Loucy (cell line): ENCODE data around the gene PACRG.

Experiments used
- H2AFZ ChIP-seq: fragments of 200-600 bp; sonication (generic); 2 replicates; pipeline ENCODE4 v1.6.0; 2016; ENCODE audit warnings: antibody characterized with exemption, mild to moderate bottlenecking, low read length, moderate library complexity
- H3F3A ChIP-seq: fragments of 200-600 bp; 2 replicates; pipeline ENCODE4 v1.6.0; 2016; ENCODE audit warnings: antibody characterized with exemption, low read depth, mild to moderate bottlenecking
- H3K27me3 ChIP-seq: fragments of 200-600 bp; sonication (generic); 2 replicates; pipeline ENCODE4 v1.6.1; 2014; ENCODE audit warnings: low read length, mild to moderate bottlenecking; ENCODE audit not compliant: insufficient read depth, poor library complexity, severe bottlenecking
- H3K36me3 ChIP-seq: fragments of 200-600 bp; sonication (generic); 2 replicates; pipeline ENCODE4 v1.6.1; 2016; ENCODE audit warnings: low read length; ENCODE audit not compliant: insufficient read depth
- H3K4me1 ChIP-seq: fragments of 200-600 bp; sonication (generic); 2 replicates; pipeline ENCODE4 v1.5.1; 2014; ENCODE audit warnings: low read length, mild to moderate bottlenecking; ENCODE audit not compliant: insufficient read depth, poor library complexity, severe bottlenecking
- H3K4me2 ChIP-seq: fragments of 200-600 bp; sonication (generic); 2 replicates; pipeline ENCODE4 v1.6.0; 2014; ENCODE audit warnings: antibody characterized with exemption, low read length, low read depth, mild to moderate bottlenecking; ENCODE audit not compliant: poor library complexity, severe bottlenecking
- H3K4me3 ChIP-seq: fragments of 200-600 bp; sonication (generic); 2 replicates; pipeline ENCODE4 v1.5.1; 2014; ENCODE audit warnings: low read length, mild to moderate bottlenecking, mixed read lengths; ENCODE audit not compliant: poor library complexity, severe bottlenecking
- H3K79me2 ChIP-seq: fragments of 200-600 bp; sonication (generic); 2 replicates; pipeline ENCODE4 v1.6.1; 2014; ENCODE audit warnings: low read length; ENCODE audit not compliant: insufficient read depth
- H3K9ac ChIP-seq: fragments of 200-600 bp; sonication (generic); 2 replicates; pipeline ENCODE4 v1.6.0; 2014; ENCODE audit warnings: mild to moderate bottlenecking, low read depth, low read length, moderate library complexity; ENCODE audit not compliant: poor library complexity, severe bottlenecking
- H3K9me2 ChIP-seq: fragments of 200-600 bp; sonication (generic); replicated peaks from 2 replicates; pipeline ENCODE4 v1.6.1; 2016; ENCODE audit warnings: low read depth, low read length, mixed read lengths
- H3K9me3 ChIP-seq: fragments of 200-600 bp; sonication (generic); 2 replicates; pipeline ENCODE4 v1.6.1; 2014; ENCODE audit warnings: mild to moderate bottlenecking, antibody characterized with exemption, low read length, low read depth; ENCODE audit not compliant: insufficient read depth
- H4K20me1 ChIP-seq: fragments of 200-600 bp; sonication (generic); 2 replicates; pipeline ENCODE4 v1.6.0; 2014; ENCODE audit warnings: antibody characterized with exemption, low read length, mild to moderate bottlenecking; ENCODE audit not compliant: insufficient read depth, poor library complexity, severe bottlenecking
- CTCF ChIP-seq: fragments of 200-600 bp; sonication (generic); conservative IDR thresholded peaks from 2 replicates; pipeline ENCODE4 v1.5.1; 2014; ENCODE audit warnings: mild to moderate bottlenecking, antibody characterized with exemption, low read length
- EZH2phosphoT487 ChIP-seq: fragments of 200-600 bp; IDR thresholded peaks from 2 replicates; pipeline ENCODE4 v1.6.1; 2018; ENCODE audit warnings: antibody characterized with exemption, mild to moderate bottlenecking, moderate library complexity, borderline replicate concordance

The PACRG gene

GRCh38 chr6:163207431-163208383, 479.9 kb downstream of the PACRG start:
- Histone ChIP-seq H3K36me3 (no peaks in the 10 kb centered on the region), H3K4me1 (no peaks in the 10 kb centered on the region), H3K9ac (no peak overlapping the region), H3K4me2 (no peak overlapping the region), H3K9me2 (no peaks in the 10 kb centered on the region), H3K79me2 (no peaks in the 10 kb centered on the region), H3K4me3 (no peak overlapping the region), H3F3A (no peaks in the 10 kb centered on the region), H3K27me3 (no peaks in the 10 kb centered on the region), H4K20me1 (no peaks in the 10 kb centered on the region), H2AFZ (no peak overlapping the region), H3K9me3 (no peaks in the 10 kb centered on the region; the same call in 1 of the 2 replicates)
- no peak for TF ChIP-seq CTCF
- no peak for TF ChIP-seq EZH2phosphoT487

GRCh38 chr6:163209005-163209404, 481.2 kb downstream of the PACRG start:
- no peak overlapping the region for H3K4me3 ChIP-seq
- H3K9me3 ChIP-seq, result no peaks in the 10 kb centered on the region; the same call in 1 of the 2 replicates
- H2AFZ ChIP-seq, result no peak overlapping the region
- no peak for TF ChIP-seq EZH2phosphoT487
- TF ChIP-seq CTCF, result no peak
- no peaks in the 10 kb centered on the region for H3K27me3 ChIP-seq
- no peak overlapping the region for H3K9ac ChIP-seq
- H3K4me1 ChIP-seq, result no peaks in the 10 kb centered on the region
- no peaks in the 10 kb centered on the region for H4K20me1 ChIP-seq
- no peaks in the 10 kb centered on the region for H3K9me2 ChIP-seq
- H3F3A ChIP-seq, result no peaks in the 10 kb centered on the region
- H3K79me2 ChIP-seq, result no peaks in the 10 kb centered on the region
- no peaks in the 10 kb centered on the region for H3K36me3 ChIP-seq
- no peak overlapping the region for H3K4me2 ChIP-seq

- TF ChIP-seq EZH2phosphoT487 (no peak), CTCF (no peak)
- H3K9ac ChIP-seq, result no peak overlapping the region
- no peaks in the 10 kb centered on the region for H3K9me3 ChIP-seq
- no peaks in the 10 kb centered on the region for H3K9me2 ChIP-seq
- H4K20me1 ChIP-seq, result no peaks in the 10 kb centered on the region
- no peaks in the 10 kb centered on the region for H3K27me3 ChIP-seq
- no peaks in the 10 kb centered on the region for H3K36me3 ChIP-seq
- H3K4me2 ChIP-seq, result no peak overlapping the region
- no peaks in the 10 kb centered on the region for H3F3A ChIP-seq
- H3K4me1 ChIP-seq, result no peaks in the 10 kb centered on the region
- H2AFZ ChIP-seq, result no peak overlapping the region
- no peaks in the 10 kb centered on the region for H3K79me2 ChIP-seq
- H3K4me3 ChIP-seq, result no peak overlapping the region
Observed at GRCh38 chr6:163212123-163212522, 484.3 kb downstream of the PACRG start.
